HEK293 (cell line): ENCODE data around the gene ART5.
A peak's percentile ranks its signal among the peaks of the same experiment; 100 is the strongest.

Source experiments
- CTCF ChIA-PET: fragments of 350-600 bp; formaldehyde crosslinking; extraction: SDS; loops from one replicate; lab custom pipeline; 2021; ENCODE audit warnings: antibody characterized with exemption; lab: Yijun Ruan, JAX
- POLR2A ChIA-PET: fragments of 300-600 bp; formaldehyde crosslinking; extraction: SDS; loops from one replicate; lab custom pipeline; 2020; ENCODE audit warnings: antibody characterized with exemption, inconsistent platforms; lab: Yijun Ruan, JAX
- H3K27ac ChIP-seq: fragments of 200-500 bp; sonication (Bioruptor generic); 2 replicates; pipeline ENCODE4 v1.5.1; 2014; ENCODE audit warnings: low read depth, low read length, control low read depth, inconsistent platforms; ENCODE audit errors: extremely low read depth
- H3K36me3 ChIP-seq, 2 experiments: fragments of 200-500 bp in 1 of 2; sonication (Bioruptor generic) in 1 of 2; 1 replicate in 1 of 2; 2 replicates in 1 of 2; pipeline ENCODE4 v1.5.1; 2014 to 2017; ENCODE audit warnings: inconsistent platforms in 2 of 2, low read length in 2 of 2; ENCODE audit not compliant: control insufficient read depth in 2 of 2, insufficient read depth in 1 of 2
- H3K4me1 ChIP-seq: fragments of 200-500 bp; sonication (Bioruptor generic); 2 replicates; pipeline ENCODE4 v1.5.1; 2014; ENCODE audit warnings: mild to moderate bottlenecking, low read length, inconsistent platforms; ENCODE audit not compliant: control insufficient read depth, insufficient read depth
- H3K4me3 ChIP-seq: 2 replicates; pipeline ENCODE4 v1.5.1; 2011; ENCODE audit warnings: low read depth, mild to moderate bottlenecking, control low read depth, low read length, moderate library complexity
- H3K9me3 ChIP-seq: fragments of 200-500 bp; sonication (Bioruptor generic); 2 replicates; pipeline ENCODE4 v1.5.1; 2014; ENCODE audit warnings: low read depth, low read length, inconsistent platforms; ENCODE audit not compliant: control insufficient read depth, insufficient read depth
- EGR2 ChIP-seq: fragments of 450-650 bp; formaldehyde crosslinking; IDR thresholded peaks from 2 replicates; pipeline ENCODE4 v1.5.1; 2016; ENCODE audit warnings: low read depth, missing biosample characterization, missing genetic modification characterization
- GLI2 ChIP-seq: fragments of 450-650 bp; formaldehyde crosslinking; IDR thresholded peaks from 2 replicates; pipeline ENCODE4; 2017; ENCODE audit warnings: missing biosample characterization, missing genetic modification characterization, low read depth, borderline replicate concordance
- IKZF3 ChIP-seq: fragments of 450-650 bp; IDR thresholded peaks from 2 replicates; pipeline ENCODE4 v1.5.0; 2018; ENCODE audit warnings: missing biosample characterization, mild to moderate bottlenecking, missing genetic modification characterization, moderate library complexity
- OSR2 ChIP-seq: fragments of 450-650 bp; formaldehyde crosslinking; IDR thresholded peaks from 2 replicates; pipeline ENCODE4 v1.5.1; 2016; ENCODE audit warnings: missing biosample characterization, missing genetic modification characterization
- SP2 ChIP-seq: fragments of 450-650 bp; formaldehyde crosslinking; IDR thresholded peaks from 2 replicates; pipeline ENCODE4 v1.5.1; 2016; ENCODE audit warnings: missing biosample characterization, missing genetic modification characterization
- ZNF133 ChIP-seq: fragments of 450-650 bp; formaldehyde crosslinking; IDR thresholded peaks from 2 replicates; pipeline ENCODE4 v1.5.1; 2016; ENCODE audit warnings: missing biosample characterization, missing genetic modification characterization
- ZNF155 ChIP-seq: fragments of 450-650 bp; formaldehyde crosslinking; IDR thresholded peaks from 2 replicates; pipeline ENCODE4 v1.5.1; 2016; ENCODE audit warnings: missing biosample characterization, missing genetic modification characterization
- ZNF169 ChIP-seq: fragments of 450-650 bp; formaldehyde crosslinking; IDR thresholded peaks from 2 replicates; pipeline ENCODE4 v1.5.1; 2016; ENCODE audit warnings: missing biosample characterization, missing genetic modification characterization
- ZNF211 ChIP-seq: fragments of 450-650 bp; formaldehyde crosslinking; IDR thresholded peaks from 2 replicates; pipeline ENCODE4 v1.5.1; 2016; ENCODE audit warnings: low read depth, missing biosample characterization, missing genetic modification characterization
- ZNF302 ChIP-seq: fragments of 450-650 bp; formaldehyde crosslinking; IDR thresholded peaks from 2 replicates; pipeline ENCODE4 v1.5.1; 2016; ENCODE audit warnings: missing biosample characterization, missing genetic modification characterization, low read depth
- ZNF335 ChIP-seq: fragments of 450-650 bp; formaldehyde crosslinking; conservative IDR thresholded peaks from 2 replicates; pipeline ENCODE4 v1.5.1; 2016; ENCODE audit warnings: missing biosample characterization, missing genetic modification characterization
- ZNF366 ChIP-seq: fragments of 450-650 bp; formaldehyde crosslinking; conservative IDR thresholded peaks from 2 replicates; pipeline ENCODE4 v1.5.1; 2016; ENCODE audit warnings: missing biosample characterization, missing genetic modification characterization
- ZNF544 ChIP-seq: fragments of 450-650 bp; formaldehyde crosslinking; IDR thresholded peaks from 2 replicates; pipeline ENCODE4 v1.5.0; 2017; ENCODE audit warnings: missing biosample characterization, missing genetic modification characterization
- ZNF621 ChIP-seq: fragments of 450-650 bp; formaldehyde crosslinking; IDR thresholded peaks from 2 replicates; pipeline ENCODE4 v1.5.1; 2017; ENCODE audit warnings: missing biosample characterization, missing genetic modification characterization
- ZNF624 ChIP-seq: fragments of 450-650 bp; formaldehyde crosslinking; IDR thresholded peaks from 2 replicates; pipeline ENCODE4 v1.5.1; 2017; ENCODE audit warnings: missing biosample characterization, missing genetic modification characterization
- ZNF660 ChIP-seq: fragments of 450-650 bp; IDR thresholded peaks from 2 replicates; pipeline ENCODE4 v1.5.1; 2018; ENCODE audit warnings: missing biosample characterization, mild to moderate bottlenecking, missing genetic modification characterization
- TF ChIP-seq, protein P1 (sequence below): fragments of 450-650 bp; formaldehyde crosslinking; IDR thresholded peaks from 2 replicates; pipeline ENCODE4 v1.5.1; 2016; ENCODE audit warnings: missing biosample characterization, missing genetic modification characterization
- TF ChIP-seq, protein P2 (sequence below): fragments of 450-650 bp; formaldehyde crosslinking; IDR thresholded peaks from 2 replicates; pipeline ENCODE4 v1.5.1; 2016; ENCODE audit warnings: missing biosample characterization, missing genetic modification characterization, low read depth
- TF ChIP-seq, protein P3 (sequence below): fragments of 450-650 bp; formaldehyde crosslinking; IDR thresholded peaks from 2 replicates; pipeline ENCODE4 v1.5.1; 2016; ENCODE audit warnings: missing biosample characterization, missing genetic modification characterization, borderline replicate concordance
- TF ChIP-seq, protein P4 (sequence below): fragments of 450-650 bp; IDR thresholded peaks from 2 replicates; pipeline ENCODE4 v1.5.1; 2018; ENCODE audit warnings: missing biosample characterization, missing genetic modification characterization

The ART5 gene

DNA sequence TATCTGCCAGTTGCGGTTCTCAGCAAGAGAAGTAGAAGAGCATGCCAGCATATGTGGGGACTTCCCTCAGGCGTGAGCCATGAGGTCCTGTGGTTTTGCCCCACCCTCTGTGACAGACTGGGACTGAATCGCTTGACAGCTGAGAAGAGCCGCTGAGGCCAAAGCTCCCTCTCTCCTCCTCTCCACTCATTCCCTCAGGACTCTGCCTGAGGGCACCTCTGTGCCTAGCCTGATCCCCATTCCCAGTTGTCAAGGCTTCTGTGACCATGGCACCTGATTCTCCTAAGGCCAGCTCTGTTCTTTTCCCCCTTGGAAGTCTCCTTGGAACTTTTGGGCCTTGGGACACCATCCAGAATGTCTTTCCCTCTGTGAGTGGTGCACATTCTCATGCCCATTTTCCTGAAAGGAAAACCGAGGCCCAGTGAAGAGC is 27.0 kb downstream of the ART5 start:
- TF ChIP-seq ZNF624 (tag by site-specific recombination) (no peak), ZNF302 (tag by site-specific recombination) (no peak), ZNF366 (tag by site-specific recombination) (no peak), ZNF544 (tag by site-specific recombination) (no peak), ZNF211 (tag by site-specific recombination) (no peak), EGR2 (tag by site-specific recombination) (no peak), OSR2 (no peak), ZNF335 (no peak), ZNF169 (tag by site-specific recombination) (no peak), ZNF155 (tag by site-specific recombination) (no peak), GLI2 (tag by site-specific recombination) (no peak), ZNF660 (tag by site-specific recombination) (no peak), IKZF3 (tag by site-specific recombination) (no peak), ZNF621 (no peak), ZNF133 (tag by site-specific recombination) (no peak), SP2 (tag by site-specific recombination) (no peak)
- TF ChIP-seq, protein P1, sequence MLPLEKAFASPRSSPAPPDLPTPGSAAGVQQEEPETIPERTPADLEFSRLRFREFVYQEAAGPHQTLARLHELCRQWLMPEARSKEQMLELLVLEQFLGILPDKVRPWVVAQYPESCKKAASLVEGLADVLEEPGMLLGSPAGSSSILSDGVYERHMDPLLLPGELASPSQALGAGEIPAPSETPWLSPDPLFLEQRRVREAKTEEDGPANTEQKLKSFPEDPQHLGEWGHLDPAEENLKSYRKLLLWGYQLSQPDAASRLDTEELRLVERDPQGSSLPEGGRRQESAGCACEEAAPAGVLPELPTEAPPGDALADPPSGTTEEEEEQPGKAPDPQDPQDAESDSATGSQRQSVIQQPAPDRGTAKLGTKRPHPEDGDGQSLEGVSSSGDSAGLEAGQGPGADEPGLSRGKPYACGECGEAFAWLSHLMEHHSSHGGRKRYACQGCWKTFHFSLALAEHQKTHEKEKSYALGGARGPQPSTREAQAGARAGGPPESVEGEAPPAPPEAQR = no peak
- TF ChIP-seq, protein P2, sequence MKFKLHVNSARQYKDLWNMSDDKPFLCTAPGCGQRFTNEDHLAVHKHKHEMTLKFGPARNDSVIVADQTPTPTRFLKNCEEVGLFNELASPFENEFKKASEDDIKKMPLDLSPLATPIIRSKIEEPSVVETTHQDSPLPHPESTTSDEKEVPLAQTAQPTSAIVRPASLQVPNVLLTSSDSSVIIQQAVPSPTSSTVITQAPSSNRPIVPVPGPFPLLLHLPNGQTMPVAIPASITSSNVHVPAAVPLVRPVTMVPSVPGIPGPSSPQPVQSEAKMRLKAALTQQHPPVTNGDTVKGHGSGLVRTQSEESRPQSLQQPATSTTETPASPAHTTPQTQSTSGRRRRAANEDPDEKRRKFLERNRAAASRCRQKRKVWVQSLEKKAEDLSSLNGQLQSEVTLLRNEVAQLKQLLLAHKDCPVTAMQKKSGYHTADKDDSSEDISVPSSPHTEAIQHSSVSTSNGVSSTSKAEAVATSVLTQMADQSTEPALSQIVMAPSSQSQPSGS (tag by site-specific recombination) = no peak
- TF ChIP-seq, protein P3, sequence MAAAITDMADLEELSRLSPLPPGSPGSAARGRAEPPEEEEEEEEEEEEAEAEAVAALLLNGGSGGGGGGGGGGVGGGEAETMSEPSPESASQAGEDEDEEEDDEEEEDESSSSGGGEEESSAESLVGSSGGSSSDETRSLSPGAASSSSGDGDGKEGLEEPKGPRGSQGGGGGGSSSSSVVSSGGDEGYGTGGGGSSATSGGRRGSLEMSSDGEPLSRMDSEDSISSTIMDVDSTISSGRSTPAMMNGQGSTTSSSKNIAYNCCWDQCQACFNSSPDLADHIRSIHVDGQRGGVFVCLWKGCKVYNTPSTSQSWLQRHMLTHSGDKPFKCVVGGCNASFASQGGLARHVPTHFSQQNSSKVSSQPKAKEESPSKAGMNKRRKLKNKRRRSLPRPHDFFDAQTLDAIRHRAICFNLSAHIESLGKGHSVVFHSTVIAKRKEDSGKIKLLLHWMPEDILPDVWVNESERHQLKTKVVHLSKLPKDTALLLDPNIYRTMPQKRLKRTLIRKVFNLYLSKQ (tag by site-specific recombination) = no peak
- TF ChIP-seq, all 188 proteins: peak for 0
- no peak overlapping the region for H3K4me3 ChIP-seq
- CTCF ChIA-PET = interaction anchor here (0.9 to 1.5 kb wide), 3 partner anchors 18 to 194 kb away, joined by 3 to 5 read pairs (median 4); partner anchors contain the start of gene PGAP2

DNA sequence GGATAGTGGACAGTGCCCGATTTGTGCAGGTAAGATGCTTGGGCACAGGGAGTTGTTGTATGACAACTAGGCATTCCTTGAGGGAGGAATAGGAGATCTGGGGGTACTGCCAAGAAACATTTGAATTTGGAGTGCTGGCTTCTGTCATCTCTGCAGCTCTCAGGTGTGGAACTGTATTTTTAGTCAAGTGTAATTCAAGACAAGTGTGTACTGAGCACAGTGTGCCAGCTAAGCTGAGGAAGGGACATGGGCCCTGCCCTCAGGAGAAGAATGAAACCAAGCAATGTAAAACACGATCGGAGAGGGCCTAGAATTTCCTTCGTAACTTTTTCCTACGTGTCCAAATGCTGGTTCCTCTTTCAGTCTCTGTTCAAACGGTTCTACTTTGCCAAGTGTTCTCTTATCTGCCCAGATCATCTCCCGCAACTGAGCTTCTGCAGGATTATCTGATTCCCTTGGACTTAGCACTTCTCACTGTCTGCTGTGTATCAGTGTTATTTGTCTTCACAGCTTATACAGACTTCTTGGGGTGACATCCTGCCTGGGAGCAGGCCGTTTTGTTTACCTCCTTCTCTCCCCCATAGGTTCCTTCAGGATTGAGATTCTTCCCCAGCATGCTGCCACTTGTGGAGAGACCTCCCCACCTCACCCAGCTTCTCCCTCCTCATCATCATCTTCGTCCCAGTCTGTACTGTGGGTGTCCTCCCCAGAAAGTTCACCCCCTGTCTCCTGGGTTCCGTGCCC is 27.6 kb downstream of the ART5 start:
- Histone ChIP-seq H3K9me3 (no peaks in the 10 kb centered on the region), H3K4me1 (no peaks in the 10 kb centered on the region), H3K4me3 (no peak overlapping the region), H3K36me3 (no peaks in the 10 kb centered on the region), H3K27ac (no peak overlapping the region)
- POLR2A ChIA-PET = interaction anchor here (0.6 kb wide), 1 partner anchor 179 kb away, joined by 3 read pairs; no protein-coding TSS in a partner anchor
- TF ChIP-seq, protein P4, sequence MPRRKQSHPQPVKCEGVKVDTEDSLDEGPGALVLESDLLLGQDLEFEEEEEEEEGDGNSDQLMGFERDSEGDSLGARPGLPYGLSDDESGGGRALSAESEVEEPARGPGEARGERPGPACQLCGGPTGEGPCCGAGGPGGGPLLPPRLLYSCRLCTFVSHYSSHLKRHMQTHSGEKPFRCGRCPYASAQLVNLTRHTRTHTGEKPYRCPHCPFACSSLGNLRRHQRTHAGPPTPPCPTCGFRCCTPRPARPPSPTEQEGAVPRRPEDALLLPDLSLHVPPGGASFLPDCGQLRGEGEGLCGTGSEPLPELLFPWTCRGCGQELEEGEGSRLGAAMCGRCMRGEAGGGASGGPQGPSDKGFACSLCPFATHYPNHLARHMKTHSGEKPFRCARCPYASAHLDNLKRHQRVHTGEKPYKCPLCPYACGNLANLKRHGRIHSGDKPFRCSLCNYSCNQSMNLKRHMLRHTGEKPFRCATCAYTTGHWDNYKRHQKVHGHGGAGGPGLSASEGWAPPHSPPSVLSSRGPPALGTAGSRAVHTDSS (tag by site-specific recombination) = peak; percentile 60
- TF ChIP-seq, protein P3 (tag by site-specific recombination) = no peak
- CTCF ChIA-PET = interaction anchor here (1.5 kb wide), 1 partner anchor 195 kb away, joined by 5 read pairs; the partner anchor contains the start of gene PGAP2

More for the DNA sequence above, 27.0 kb downstream of the ART5 start:
- POLR2A ChIA-PET = no interaction called here
- no peaks in the 10 kb centered on the region for H3K4me1 ChIP-seq
- H3K9me3 ChIP-seq = no peaks in the 10 kb centered on the region
- no peaks in the 10 kb centered on the region for H3K36me3 ChIP-seq
- H3K27ac ChIP-seq = no peak overlapping the region
